ENCODE measurements around the gene ANKRD66.
"Not testable (repeated sequence)": the region's sequence is repeated elsewhere in the genome, so short reads cannot be mapped to it uniquely, and the experiment has no call there.

ANKRD66 gene

GRCh38 chr6:46755865-46756264 lies 9.1 kb downstream of the ANKRD66 start:
- no peak for DNase-seq (ENCODE audit: low read depth)

- no peak for DNase-seq (ENCODE audit: low read depth)
Measured at GRCh38 chr6:46756469-46757213, 9.9 kb downstream of the ANKRD66 start.

GRCh38 chr6:46757214-46757596 lies 10.5 kb downstream of the ANKRD66 start:
- DNase-seq (ENCODE audit: low read depth), result no peak

- no peak for DNase-seq (ENCODE audit: low read depth)
Measured at GRCh38 chr6:46758960-46759753, 12.4 kb downstream of the ANKRD66 start.

DNA sequence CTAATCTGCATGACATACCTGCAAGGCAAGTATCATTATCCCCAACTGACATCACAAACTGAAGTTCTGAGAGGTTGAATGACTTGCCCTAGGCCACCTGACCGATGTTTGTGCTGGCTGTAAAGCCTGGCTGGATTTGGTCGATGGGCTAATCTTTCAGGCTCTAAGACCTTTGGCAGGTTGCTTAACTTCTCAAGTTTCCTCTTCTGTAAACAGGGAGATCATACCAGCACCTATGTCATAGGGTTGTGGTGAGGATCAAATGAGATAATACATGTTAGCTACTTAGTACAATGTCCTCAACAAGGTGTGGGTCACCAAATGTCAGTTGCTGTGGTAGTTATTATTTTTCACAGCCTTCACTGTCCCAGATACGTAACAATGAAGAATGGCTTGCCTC lies 14.2 kb downstream of the ANKRD66 start:
- no peak for DNase-seq (ENCODE audit: low read depth)

GRCh38 chr6:46763466-46763865 lies 16.7 kb downstream of the ANKRD66 start:
- DNase-seq (ENCODE audit: low read depth), result no peak

DNA sequence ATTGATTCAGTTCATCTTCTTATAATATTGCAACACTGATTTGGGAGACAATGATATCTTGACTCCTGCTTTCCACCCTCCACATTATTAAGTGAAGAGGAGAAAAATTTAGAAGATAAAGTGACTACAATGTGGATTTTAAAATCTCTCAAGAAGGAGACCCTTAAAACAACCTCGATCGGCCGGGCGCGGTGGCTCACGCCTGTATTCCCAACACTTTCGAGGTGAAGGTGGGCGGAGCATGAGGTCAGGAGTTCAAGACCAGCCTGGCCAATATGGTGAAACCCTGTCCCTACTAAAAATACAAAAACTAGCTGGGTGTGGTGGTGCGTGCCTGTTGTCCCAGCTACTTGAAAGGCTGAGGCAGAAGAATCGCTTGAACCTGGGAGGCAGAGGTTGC lies 17.5 kb downstream of the ANKRD66 start:
- not testable (repeated sequence) for DNase-seq (ENCODE audit: low read depth)

- no peak for DNase-seq (ENCODE audit: low read depth)
Measured at GRCh38 chr6:46764961-46765360, 18.2 kb downstream of the ANKRD66 start.

- DNase-seq (ENCODE audit: low read depth), result no peak
Measured at GRCh38 chr6:46772016-46772415, 25.3 kb downstream of the ANKRD66 start.

- DNase-seq (ENCODE audit: low read depth), result no peak
Measured at GRCh38 chr6:46772762-46773161, 26.0 kb downstream of the ANKRD66 start.

DNA sequence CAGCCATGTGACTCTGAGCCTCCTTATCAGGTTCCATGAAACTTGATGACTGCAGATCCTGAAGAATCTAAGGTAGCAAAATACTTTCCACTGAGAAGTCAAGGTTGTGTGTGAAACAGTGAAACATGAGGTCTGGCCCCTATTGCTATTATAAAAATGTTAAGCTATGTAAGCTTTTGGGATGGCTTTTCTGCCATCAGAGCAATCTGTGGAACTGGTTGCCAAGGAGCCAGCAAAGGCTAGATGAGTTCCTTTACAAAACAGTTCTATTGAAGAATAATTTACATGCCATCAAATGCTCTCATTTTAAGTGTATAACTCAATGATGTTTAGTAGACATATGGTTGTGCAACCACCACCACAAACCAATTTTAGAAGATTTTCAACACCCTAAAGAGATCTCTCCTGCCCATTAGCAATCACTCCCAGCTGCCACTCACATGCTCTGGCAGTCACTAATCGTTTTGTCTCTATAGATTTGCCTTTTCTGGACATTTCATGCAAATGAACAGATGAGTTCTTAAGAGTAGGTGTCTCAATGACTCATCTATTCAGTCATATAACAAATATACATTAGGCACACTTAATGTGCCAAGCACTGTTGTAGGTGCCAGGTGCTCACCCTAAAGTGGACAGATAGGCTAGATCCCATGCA lies 26.6 kb downstream of the ANKRD66 start:
- no peak for DNase-seq (ENCODE audit: low read depth)

- DNase-seq (ENCODE audit: low read depth), result not testable (repeated sequence)
Measured at GRCh38 chr6:46774736-46775135, 28.0 kb downstream of the ANKRD66 start.

DNA sequence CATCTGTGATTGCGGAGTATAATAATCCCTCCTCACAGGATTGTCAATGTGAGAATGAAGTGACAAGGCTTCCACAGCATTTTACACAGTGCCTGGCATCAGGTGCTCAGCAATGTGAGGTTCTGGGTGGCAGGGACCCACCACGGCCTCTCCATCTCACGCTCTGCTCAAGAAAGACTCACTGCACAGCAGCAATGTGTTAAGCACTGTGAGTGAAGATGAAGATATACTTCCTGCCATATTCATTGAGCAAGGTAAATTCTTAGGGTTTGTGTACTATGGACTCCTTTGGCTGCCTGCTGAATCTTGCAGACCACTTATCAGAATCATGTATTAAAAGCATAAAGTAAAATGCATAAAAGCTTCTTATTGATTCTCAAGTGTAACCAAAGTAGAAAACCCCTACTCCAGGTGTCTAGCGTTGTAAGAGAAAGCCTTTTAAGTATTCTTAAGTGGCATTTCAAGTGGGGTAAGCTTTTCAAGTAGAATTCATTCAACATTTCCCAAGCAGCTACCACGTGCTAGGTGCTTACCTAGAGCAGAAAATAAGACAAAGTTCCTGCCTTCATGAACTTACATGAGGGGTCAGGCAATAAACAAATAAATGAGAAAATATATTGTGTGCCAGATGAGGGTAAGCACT lies 29.5 kb downstream of the ANKRD66 start:
- no peak for DNase-seq (ENCODE audit: low read depth)

GRCh38 chr6:46777476-46778346 lies 31.0 kb downstream of the ANKRD66 start:
- no peak for DNase-seq (ENCODE audit: low read depth)

GRCh38 chr6:46781478-46782378 lies 35.0 kb downstream of the ANKRD66 start:
- DNase-seq (ENCODE audit: low read depth), result no peak

- no peak for DNase-seq (ENCODE audit: low read depth)
Measured at GRCh38 chr6:46784535-46784934, 37.8 kb downstream of the ANKRD66 start.

- DNase-seq (ENCODE audit: low read depth), result no peak
Measured at GRCh38 chr6:46787871-46788540, 41.3 kb downstream of the ANKRD66 start.

GRCh38 chr6:46788791-46789190 lies 42.1 kb downstream of the ANKRD66 start:
- no peak for DNase-seq (ENCODE audit: low read depth)

DNA sequence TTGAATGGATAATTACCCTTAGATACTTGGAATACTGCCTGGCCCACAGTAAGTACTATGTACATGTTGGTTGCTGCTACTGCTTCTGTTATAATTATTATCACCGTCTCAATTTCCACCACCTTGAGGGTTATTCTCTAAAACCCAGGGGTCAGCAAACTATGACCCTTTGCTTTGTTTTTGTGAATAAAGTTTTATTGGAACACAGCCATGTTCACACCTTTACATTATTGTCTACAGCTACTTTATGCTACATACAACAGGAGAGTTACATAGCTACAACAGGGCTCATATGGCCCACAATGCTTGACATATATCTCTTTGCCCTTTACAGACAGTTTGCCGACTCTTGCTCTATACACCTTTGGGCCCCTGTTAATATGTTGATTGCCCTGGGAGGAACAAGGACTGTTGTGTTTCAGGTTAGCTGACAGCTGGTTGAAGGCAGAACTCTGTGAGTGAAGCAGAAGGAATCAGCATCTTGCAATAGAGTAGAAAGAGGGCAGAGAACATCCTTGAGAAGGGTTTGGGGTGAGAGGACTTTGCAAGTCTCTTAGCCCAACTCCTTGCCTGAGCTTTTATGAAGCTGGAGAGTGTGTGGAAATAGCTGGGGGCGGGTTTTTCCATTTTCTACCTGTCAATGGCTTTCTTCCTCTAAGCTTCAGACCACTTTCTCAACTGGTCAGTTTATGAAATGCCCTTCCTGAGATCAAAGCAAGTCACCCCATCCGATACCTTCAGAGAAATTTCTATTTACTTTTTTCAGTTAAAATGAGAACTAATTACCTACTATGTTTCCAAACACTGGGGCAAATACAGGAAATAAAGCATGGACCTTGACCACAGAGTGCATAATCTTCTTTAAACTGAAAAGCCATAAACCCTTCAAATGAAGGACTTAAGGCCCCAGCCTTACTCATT lies 43.0 kb downstream of the ANKRD66 start:
- no peak for DNase-seq (ENCODE audit: low read depth)

Data from stimulated activated CD8-positive, alpha-beta memory T cell treated with anti-CD3 and anti-CD28 coated beads, Interleukin-4, amount 100 ng/mL, for 24 hours (primary cell).